ENCODE measurements around the gene SHISA3.

DNA sequence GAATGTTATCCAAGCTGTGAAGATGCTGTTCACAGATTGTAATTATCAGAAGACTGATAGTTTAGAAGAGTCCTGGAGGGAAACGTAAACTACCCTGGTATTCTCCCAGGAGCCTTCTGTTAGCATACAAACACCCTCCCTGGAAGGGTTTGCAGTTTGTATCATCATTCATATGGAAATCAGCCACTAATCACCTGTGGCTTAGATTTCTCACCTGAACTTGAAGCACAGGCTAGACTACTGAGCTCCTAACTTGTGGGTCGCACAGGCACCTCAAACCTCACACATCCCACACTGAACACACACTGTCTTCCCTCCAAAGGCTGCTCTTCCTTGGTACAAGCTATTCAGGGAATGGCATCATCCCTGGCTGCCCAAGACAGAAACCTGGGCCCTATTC, 30.7 kb downstream of the SHISA3 start:
- TF ChIP-seq, protein P1, sequence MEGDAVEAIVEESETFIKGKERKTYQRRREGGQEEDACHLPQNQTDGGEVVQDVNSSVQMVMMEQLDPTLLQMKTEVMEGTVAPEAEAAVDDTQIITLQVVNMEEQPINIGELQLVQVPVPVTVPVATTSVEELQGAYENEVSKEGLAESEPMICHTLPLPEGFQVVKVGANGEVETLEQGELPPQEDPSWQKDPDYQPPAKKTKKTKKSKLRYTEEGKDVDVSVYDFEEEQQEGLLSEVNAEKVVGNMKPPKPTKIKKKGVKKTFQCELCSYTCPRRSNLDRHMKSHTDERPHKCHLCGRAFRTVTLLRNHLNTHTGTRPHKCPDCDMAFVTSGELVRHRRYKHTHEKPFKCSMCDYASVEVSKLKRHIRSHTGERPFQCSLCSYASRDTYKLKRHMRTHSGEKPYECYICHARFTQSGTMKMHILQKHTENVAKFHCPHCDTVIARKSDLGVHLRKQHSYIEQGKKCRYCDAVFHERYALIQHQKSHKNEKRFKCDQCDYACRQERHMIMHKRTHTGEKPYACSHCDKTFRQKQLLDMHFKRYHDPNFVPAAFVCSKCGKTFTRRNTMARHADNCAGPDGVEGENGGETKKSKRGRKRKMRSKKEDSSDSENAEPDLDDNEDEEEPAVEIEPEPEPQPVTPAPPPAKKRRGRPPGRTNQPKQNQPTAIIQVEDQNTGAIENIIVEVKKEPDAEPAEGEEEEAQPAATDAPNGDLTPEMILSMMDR (IDR thresholded peaks at IDR 0.05), result no peak
- no peak for TF ChIP-seq POLR2A (IDR thresholded peaks at IDR 0.05)
